ENCODE results near the gene S100A6. TPM values are rescaled to one million over a fixed set of nuclear protein-coding genes. Genes with fewer than 3 reads are reported as not detected.

S100A6 gene
- total RNA-seq, 1 donor from 2014 or later = 562 TPM

- Histone ChIP-seq H3K36me3 (no peaks in the 10 kb centered on the region), H3K27me3 (no peaks in the 10 kb centered on the region), H3K27ac (no peak overlapping the region), H3K9me3 (no peaks in the 10 kb centered on the region), H3K4me3 (no peak overlapping the region), H3K4me1 (peaks cover 13% of the 10 kb centered on the region)
- intact Hi-C loops (cut with DNase I) = loop anchor here (5.0 kb wide), 2 partner anchors 54 to 99 kb away; partner anchors contain the start of genes S100A16 and S100A2
- TF ChIP-seq POLR2AphosphoS5 (IDR thresholded peaks at IDR 0.05; ENCODE audit: insufficient read depth in 1 of 2, low read depth in 1 of 2) = no peak
- TF ChIP-seq, protein P1, sequence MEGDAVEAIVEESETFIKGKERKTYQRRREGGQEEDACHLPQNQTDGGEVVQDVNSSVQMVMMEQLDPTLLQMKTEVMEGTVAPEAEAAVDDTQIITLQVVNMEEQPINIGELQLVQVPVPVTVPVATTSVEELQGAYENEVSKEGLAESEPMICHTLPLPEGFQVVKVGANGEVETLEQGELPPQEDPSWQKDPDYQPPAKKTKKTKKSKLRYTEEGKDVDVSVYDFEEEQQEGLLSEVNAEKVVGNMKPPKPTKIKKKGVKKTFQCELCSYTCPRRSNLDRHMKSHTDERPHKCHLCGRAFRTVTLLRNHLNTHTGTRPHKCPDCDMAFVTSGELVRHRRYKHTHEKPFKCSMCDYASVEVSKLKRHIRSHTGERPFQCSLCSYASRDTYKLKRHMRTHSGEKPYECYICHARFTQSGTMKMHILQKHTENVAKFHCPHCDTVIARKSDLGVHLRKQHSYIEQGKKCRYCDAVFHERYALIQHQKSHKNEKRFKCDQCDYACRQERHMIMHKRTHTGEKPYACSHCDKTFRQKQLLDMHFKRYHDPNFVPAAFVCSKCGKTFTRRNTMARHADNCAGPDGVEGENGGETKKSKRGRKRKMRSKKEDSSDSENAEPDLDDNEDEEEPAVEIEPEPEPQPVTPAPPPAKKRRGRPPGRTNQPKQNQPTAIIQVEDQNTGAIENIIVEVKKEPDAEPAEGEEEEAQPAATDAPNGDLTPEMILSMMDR (IDR thresholded peaks at IDR 0.05) = no peak
- no peak for TF ChIP-seq POLR2A (IDR thresholded peaks at IDR 0.05)
- DNase-seq (ENCODE audit: extremely low spot score in 2 of 2) = peak in 1 of 2 donors; percentile 49
These were observed 22.8 kb downstream of the S100A6 start for GRCh38 chr1:153513023-153513422.

- no peak for DNase-seq (ENCODE audit: extremely low spot score in 2 of 2)
- Histone ChIP-seq H3K4me3 (no peak overlapping the region), H3K27me3 (no peaks in the 10 kb centered on the region), H3K9me3 (no peaks in the 10 kb centered on the region), H3K36me3 (no peaks in the 10 kb centered on the region), H3K27ac (peak overlapping the region; percentile 61), H3K4me1 (peaks cover 29% of the 10 kb centered on the region)
- intact Hi-C loops (cut with DNase I) = loop anchor here (5.0 kb wide), 2 partner anchors 56 to 101 kb away; partner anchors contain the start of genes S100A16 and S100A2
- TF ChIP-seq POLR2AphosphoS5 (IDR thresholded peaks at IDR 0.05; ENCODE audit: insufficient read depth in 1 of 2, low read depth in 1 of 2) = peak in 1 of 2 donors; percentile 41
- TF ChIP-seq POLR2A (IDR thresholded peaks at IDR 0.05) = no peak
- TF ChIP-seq, protein P1 (IDR thresholded peaks at IDR 0.05) = peak; percentile 77 to 93 (median 91)
These were observed 24.8 kb downstream of the S100A6 start for GRCh38 chr1:153510984-153511410.

GRCh38 chr1:153509729-153510354 is 25.9 kb downstream of the S100A6 start:
- DNase-seq (ENCODE audit: extremely low spot score in 2 of 2) = no peak
- H3K27ac ChIP-seq = peak overlapping the region; percentile 61
- peaks cover 36% of the 10 kb centered on the region for H3K4me1 ChIP-seq
- TF ChIP-seq POLR2A (IDR thresholded peaks at IDR 0.05) (no peak), POLR2AphosphoS5 (IDR thresholded peaks at IDR 0.05; ENCODE audit: insufficient read depth in 1 of 2, low read depth in 1 of 2) (no peak)
- TF ChIP-seq, protein P1 (IDR thresholded peaks at IDR 0.05) = peak in 1 of 3 experiments; percentile 28
- no peak overlapping the region for H3K4me3 ChIP-seq
- no peaks in the 10 kb centered on the region for H3K9me3 ChIP-seq
- no peaks in the 10 kb centered on the region for H3K27me3 ChIP-seq
- intact Hi-C loops (cut with DNase I) = loop anchor here (5.0 kb wide), 2 partner anchors 57 to 102 kb away; partner anchors contain the start of genes S100A16 and S100A2
- no peaks in the 10 kb centered on the region for H3K36me3 ChIP-seq

DNA sequence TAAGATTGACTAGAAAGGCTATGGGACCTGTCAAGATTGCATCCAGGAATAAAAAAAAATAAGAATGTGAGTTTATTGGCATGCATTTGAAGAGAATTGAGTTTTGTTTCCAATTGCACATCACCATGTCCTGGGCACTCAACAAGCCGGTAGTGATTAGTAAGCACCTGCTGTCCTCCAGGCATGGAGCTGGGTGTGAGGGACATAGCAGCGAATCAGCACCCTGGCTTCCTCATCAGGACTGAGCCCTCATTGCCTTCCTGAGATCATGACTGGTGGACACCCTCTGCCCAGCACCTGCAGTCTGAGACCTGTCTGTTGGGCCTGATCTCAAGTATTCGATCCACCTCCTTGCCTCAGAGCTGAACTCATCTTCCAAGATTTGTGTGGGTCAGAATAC is 26.8 kb downstream of the S100A6 start:
- H3K4me3 ChIP-seq = no peak overlapping the region
- H3K27ac ChIP-seq = no peak overlapping the region
- intact Hi-C loops (cut with DNase I) = no loop called here
- peaks cover 36% of the 10 kb centered on the region for H3K4me1 ChIP-seq
- H3K36me3 ChIP-seq = no peaks in the 10 kb centered on the region
- H3K9me3 ChIP-seq = no peaks in the 10 kb centered on the region
- DNase-seq (ENCODE audit: extremely low spot score in 2 of 2) = no peak
- H3K27me3 ChIP-seq = no peaks in the 10 kb centered on the region
- TF ChIP-seq POLR2AphosphoS5 (IDR thresholded peaks at IDR 0.05; ENCODE audit: insufficient read depth in 1 of 2, low read depth in 1 of 2) (no peak), POLR2A (IDR thresholded peaks at IDR 0.05) (no peak)
- TF ChIP-seq, protein P1 (IDR thresholded peaks at IDR 0.05) = no peak
